Measurements from ENCODE around the gene AARS2. TPM values are rescaled to one million over a fixed set of nuclear protein-coding genes. Genes with fewer than 3 reads are reported as not detected.
"Not testable (repeated sequence)": the region's sequence is repeated elsewhere in the genome, so short reads cannot be mapped to it uniquely, and the experiment has no call there.

The AARS2 gene
- total and polyA plus RNA-seq, 12 donors = 4.7 to 10.9 (median 8.3) TPM

DNA sequence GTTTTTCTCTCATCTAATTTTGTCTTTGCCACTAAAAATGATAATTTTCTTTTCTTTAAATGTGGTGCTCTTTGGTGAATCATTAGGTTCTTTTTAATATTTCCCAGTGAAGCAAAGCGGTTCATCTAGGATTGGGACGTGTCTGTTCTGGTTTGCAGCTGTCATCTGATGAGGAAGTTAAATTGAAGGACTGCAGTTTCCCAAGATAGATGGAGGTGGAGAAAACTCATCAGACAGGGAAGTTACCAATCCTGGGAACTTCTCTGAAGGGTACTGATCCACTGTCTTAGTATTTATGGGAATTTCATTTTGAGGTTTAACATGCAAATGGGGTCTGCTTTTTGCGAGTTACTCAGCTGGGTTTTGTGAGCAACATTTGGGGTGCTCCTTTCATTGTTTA lies 2.4 kb upstream of the AARS2 start:
- peaks cover 0 to 15% (median 7%) of the 10 kb centered on the region in 9 donors for H3K36me3 ChIP-seq
- no peak for DNase-seq
- H3K27ac ChIP-seq = no peak overlapping the region
- whole genome bisulfite sequencing, 2 donors = 70 to 71% methylated on average over 3 of the region's 3 CpGs
- no peaks in the 10 kb centered on the region for H3K9me3 ChIP-seq
- no peak for ATAC-seq
- peaks cover 0 to 13% (median 10%) of the 10 kb centered on the region in 9 donors for H3K4me1 ChIP-seq
- TF ChIP-seq, protein P1, sequence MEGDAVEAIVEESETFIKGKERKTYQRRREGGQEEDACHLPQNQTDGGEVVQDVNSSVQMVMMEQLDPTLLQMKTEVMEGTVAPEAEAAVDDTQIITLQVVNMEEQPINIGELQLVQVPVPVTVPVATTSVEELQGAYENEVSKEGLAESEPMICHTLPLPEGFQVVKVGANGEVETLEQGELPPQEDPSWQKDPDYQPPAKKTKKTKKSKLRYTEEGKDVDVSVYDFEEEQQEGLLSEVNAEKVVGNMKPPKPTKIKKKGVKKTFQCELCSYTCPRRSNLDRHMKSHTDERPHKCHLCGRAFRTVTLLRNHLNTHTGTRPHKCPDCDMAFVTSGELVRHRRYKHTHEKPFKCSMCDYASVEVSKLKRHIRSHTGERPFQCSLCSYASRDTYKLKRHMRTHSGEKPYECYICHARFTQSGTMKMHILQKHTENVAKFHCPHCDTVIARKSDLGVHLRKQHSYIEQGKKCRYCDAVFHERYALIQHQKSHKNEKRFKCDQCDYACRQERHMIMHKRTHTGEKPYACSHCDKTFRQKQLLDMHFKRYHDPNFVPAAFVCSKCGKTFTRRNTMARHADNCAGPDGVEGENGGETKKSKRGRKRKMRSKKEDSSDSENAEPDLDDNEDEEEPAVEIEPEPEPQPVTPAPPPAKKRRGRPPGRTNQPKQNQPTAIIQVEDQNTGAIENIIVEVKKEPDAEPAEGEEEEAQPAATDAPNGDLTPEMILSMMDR (IDR thresholded peaks at IDR 0.05) = no peak
- H3K4me3 ChIP-seq = no peak overlapping the region
- peaks cover 0 to 25% (median 18%) of the 10 kb centered on the region in 7 donors for H3K27me3 ChIP-seq
- intact Hi-C loops (cut with DNase I) = no loop called here

DNA sequence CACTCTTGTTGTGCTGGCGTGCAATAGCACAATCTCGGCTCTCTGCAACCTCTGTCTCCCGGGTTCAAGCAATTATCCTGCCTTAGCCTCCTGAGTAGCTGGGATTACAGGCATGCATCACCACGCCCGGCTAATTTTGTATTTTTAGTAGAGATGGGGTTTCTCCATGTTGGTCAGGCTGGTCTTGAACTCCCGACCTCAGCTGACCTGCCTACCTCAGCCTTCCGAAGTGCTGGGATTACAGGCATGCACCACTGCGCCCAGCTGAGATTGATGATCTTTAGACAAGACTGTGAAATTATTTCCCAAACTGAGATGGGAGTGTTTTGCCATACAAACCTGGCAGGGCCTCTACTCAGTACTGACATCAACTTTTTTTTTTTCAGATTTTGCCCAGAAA lies 1.5 kb upstream of the AARS2 start:
- not testable (repeated sequence) for H3K9me3 ChIP-seq, H3K27ac ChIP-seq, H3K4me3 ChIP-seq, ATAC-seq, DNase-seq
- H3K27me3 ChIP-seq = peaks cover 0 to 18% (median 9%) of the 10 kb centered on the region in 7 donors
- WGBS, 2 donors = 94 to 97% methylated on average over 8 of the region's 8 CpGs
- peaks cover 0 to 24% (median 16%) of the 10 kb centered on the region in 9 donors for H3K36me3 ChIP-seq
- intact Hi-C loops (cut with DNase I) = loop anchor here in 1 of 10 donors (5.0 kb wide), 1 partner anchor 47 kb away; the partner anchor contains the start of gene NFKBIE
- peaks cover 0 to 20% (median 10%) of the 10 kb centered on the region in 9 donors for H3K4me1 ChIP-seq

DNA sequence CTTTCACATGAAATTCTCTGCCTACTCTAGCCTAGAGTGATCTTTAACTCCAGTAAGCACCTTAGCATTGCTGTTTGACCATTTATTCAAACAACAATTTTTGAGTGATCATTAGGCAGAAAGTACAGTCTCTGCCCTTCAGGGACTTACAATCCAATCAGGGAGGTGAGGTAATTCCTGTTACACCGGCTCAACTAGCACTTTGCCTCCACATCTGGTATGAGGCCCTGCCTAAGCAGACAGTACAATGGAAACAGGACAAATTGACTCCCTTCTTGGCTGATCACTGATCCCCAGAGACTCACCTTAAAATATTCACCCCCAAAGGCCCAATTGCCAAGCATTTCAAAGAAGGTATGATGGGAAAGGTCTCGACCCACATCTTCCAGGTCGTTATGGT lies 1.4 kb downstream of the AARS2 start:
- Histone ChIP-seq H3K4me1 (peaks cover 0 to 30% (median 13%) of the 10 kb centered on the region in 9 donors), H3K9me3 (no peaks in the 10 kb centered on the region), H3K27ac (no peak overlapping the region), H3K27me3 (no peaks in the 10 kb centered on the region), H3K4me3 (peak overlapping the region in 2 of 10 donors; percentile 81 to 96), H3K36me3 (peaks cover 0 to 53% (median 35%) of the 10 kb centered on the region in 9 donors)
- no peak for ATAC-seq
- WGBS, 2 donors = 63 to 82% methylated on average over 3 of the region's 3 CpGs
- TF ChIP-seq, protein P1 (IDR thresholded peaks at IDR 0.05) = no peak
- intact Hi-C loops (cut with DNase I) = loop anchor here in 1 of 10 donors (5.0 kb wide), 1 partner anchor 44 kb away; the partner anchor contains the start of gene NFKBIE
- no peak for DNase-seq

DNA sequence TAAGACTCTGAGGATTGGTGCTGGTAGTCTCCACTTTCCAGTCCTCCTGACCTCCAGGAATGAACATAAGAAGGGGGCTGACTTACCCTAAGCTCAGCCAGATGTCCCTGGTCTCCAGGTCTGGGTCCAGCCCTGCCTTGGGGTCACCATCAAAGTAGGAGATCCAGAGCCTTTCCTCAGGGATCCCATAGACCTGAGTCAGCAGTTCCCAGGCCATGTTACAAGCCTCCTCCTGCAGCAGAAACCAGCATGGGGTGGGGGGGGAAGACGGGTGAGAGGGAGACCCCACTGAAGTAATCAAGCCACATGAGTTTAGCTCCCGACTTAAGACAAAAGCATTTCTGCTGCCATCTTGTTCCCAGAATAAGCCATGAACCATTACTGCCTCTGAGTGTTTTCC lies 1.8 kb downstream of the AARS2 start:
- no peak overlapping the region for H3K4me3 ChIP-seq
- H3K9me3 ChIP-seq = no peaks in the 10 kb centered on the region
- intact Hi-C loops (cut with DNase I) = loop anchor here in 1 of 10 donors (5.0 kb wide), 1 partner anchor 44 kb away; the partner anchor contains the start of gene NFKBIE
- no peaks in the 10 kb centered on the region for H3K27me3 ChIP-seq
- no peak overlapping the region for H3K27ac ChIP-seq
- DNase-seq = no peak
- TF ChIP-seq, protein P1 (IDR thresholded peaks at IDR 0.05) = no peak
- 65 to 97% methylated on average over 2 of the region's 2 CpGs for WGBS, 2 donors
- ATAC-seq = no peak
- H3K4me1 ChIP-seq = peaks cover 0 to 30% (median 13%) of the 10 kb centered on the region in 9 donors
- H3K36me3 ChIP-seq = peaks cover 0 to 57% (median 38%) of the 10 kb centered on the region in 9 donors

DNA sequence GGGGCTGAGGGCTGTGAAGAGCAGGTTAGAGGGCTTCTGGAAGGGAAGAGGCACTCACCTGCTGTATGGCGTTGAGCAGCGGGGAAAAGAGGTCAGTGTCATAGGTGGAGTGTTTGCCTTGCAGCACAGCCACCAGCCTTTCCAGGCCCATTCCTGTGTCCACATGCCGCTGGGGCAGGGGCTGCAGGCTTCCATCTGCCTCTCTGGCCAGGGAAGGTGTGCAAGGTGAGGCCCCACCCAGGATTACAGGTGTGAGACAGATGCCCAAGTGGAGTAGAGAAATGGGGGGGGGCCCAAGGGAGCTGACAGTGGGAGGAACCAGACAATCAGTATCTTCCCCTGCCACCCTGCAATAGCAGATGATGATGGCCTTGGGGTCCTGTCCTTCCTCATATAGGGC lies 2.9 kb downstream of the AARS2 start:
- Histone ChIP-seq H3K27me3 (no peaks in the 10 kb centered on the region), H3K4me3 (no peak overlapping the region), H3K9me3 (no peaks in the 10 kb centered on the region), H3K4me1 (peaks cover 0 to 30% (median 13%) of the 10 kb centered on the region in 9 donors), H3K36me3 (peaks cover 0 to 68% (median 47%) of the 10 kb centered on the region in 9 donors), H3K27ac (no peak overlapping the region)
- 95 to 100% methylated on average over 3 of the region's 3 CpGs for WGBS, 2 donors
- DNase-seq (no peak), ATAC-seq (no peak)
- TF ChIP-seq, protein P1 (IDR thresholded peaks at IDR 0.05) = no peak
- intact Hi-C loops (cut with DNase I) = loop anchor here in 1 of 10 donors (5.0 kb wide), 1 partner anchor 43 kb away; the partner anchor contains the start of gene NFKBIE

Data from heart right ventricle (tissue), 16 donors.